Measurements from ENCODE around the gene ATAD3C. TPM values are rescaled to one million over a fixed set of nuclear protein-coding genes. Genes with fewer than 3 reads are reported as not detected.
"Not testable (repeated sequence)": the region's sequence is repeated elsewhere in the genome, so short reads cannot be mapped to it uniquely, and the experiment has no call there.

The ATAD3C gene
- total and polyA plus RNA-seq, 2 donors (not counting 1 experiment from before 2014, with no cell fraction given), result 0.17 TPM; not detected in 1

DNA sequence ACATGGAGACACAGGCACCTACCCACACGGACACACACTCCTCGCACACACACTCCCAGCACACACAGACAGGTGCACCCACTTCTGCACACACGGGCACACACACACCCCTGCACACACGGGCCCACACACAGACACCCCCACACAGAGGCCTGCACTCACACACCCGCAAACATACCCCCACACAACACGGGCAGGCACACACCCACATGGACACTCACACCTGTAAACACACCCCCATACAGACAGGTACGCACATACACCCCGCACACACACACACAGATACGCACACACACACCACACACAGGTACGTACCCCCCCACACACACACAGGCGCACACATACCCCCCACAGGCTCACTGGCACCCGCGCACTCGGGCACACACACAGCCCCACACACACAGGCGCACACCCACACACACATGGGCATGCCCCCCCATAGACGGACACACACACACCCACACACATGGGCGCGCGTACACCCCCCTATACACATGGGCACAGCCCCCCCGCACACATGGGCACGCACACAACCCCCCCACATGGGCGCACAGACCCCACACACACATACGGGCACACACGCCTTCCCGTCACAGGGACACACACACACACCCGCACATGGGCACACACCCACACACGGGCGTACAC is 68.6 kb downstream of the ATAD3C start:
- Histone ChIP-seq H3K27ac (ENCODE audit: insufficient read depth, low read length) (no peak overlapping the region), H4K20me1 (ENCODE audit: control insufficient read depth, extremely low read depth, insufficient read depth, low read length) (no peaks in the 10 kb centered on the region), H3K4me2 (ENCODE audit: extremely low read depth, insufficient read depth, low read length) (no peak overlapping the region), H3K79me2 (ENCODE audit: control insufficient read depth, insufficient read depth, low read length) (peaks cover 21% of the 10 kb centered on the region), H3K4me3 (replicated peaks in 1 of 4; ENCODE audit: control extremely low read depth in 1 of 4, insufficient read depth in 1 of 4, low read depth in 3 of 4, low read length in 4 of 4) (no peak overlapping the region), H3K9ac (ENCODE audit: insufficient read depth, low read length) (no peak overlapping the region), H3K36me3 (ENCODE audit: control insufficient read depth, insufficient read depth, low read length) (peaks cover 17% of the 10 kb centered on the region), H3K4me1 (ENCODE audit: control insufficient read depth, extremely low read depth, insufficient read depth, low read length) (no peaks in the 10 kb centered on the region), H3K9me3 (ENCODE audit: control insufficient read depth, insufficient read depth, low read depth, low read length) (no peaks in the 10 kb centered on the region), H2AFZ (ENCODE audit: low read length) (no peak overlapping the region), H3K27me3 (ENCODE audit: control insufficient read depth, insufficient read depth, low read length) (no peaks in the 10 kb centered on the region)
- no peak for DNase-seq (ENCODE audit: low read depth in 2 of 2)
- no peak for TF ChIP-seq EZH2 (IDR thresholded peaks at IDR 0.05; ENCODE audit: low read length, missing control alignments)
- TF ChIP-seq, protein P1, sequence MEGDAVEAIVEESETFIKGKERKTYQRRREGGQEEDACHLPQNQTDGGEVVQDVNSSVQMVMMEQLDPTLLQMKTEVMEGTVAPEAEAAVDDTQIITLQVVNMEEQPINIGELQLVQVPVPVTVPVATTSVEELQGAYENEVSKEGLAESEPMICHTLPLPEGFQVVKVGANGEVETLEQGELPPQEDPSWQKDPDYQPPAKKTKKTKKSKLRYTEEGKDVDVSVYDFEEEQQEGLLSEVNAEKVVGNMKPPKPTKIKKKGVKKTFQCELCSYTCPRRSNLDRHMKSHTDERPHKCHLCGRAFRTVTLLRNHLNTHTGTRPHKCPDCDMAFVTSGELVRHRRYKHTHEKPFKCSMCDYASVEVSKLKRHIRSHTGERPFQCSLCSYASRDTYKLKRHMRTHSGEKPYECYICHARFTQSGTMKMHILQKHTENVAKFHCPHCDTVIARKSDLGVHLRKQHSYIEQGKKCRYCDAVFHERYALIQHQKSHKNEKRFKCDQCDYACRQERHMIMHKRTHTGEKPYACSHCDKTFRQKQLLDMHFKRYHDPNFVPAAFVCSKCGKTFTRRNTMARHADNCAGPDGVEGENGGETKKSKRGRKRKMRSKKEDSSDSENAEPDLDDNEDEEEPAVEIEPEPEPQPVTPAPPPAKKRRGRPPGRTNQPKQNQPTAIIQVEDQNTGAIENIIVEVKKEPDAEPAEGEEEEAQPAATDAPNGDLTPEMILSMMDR (conservative IDR thresholded peaks at IDR 0.05 in 1 of 2, IDR thresholded peaks at IDR 0.05 in 1 of 2; ENCODE audit: low read depth in 1 of 2, low read length in 2 of 2), result no peak

DNA sequence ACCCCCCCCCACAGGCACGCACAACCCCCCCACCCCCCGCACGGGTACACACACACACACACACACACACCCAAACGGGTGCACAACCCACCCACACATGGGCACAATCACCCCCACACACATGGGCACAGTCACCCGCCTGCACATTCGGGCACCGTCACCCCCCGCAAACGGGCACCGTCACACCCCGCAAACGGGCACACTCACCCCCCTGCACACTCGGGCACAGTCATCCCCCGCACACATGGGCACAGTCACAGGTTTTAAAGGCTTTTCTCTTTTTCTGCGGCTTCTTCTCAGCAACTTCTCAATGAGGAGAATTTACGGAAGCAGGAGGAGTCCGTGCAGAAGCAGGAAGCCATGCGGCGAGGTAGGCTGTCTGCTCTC is 69.1 kb downstream of the ATAD3C start:
- Histone ChIP-seq H3K79me2 (ENCODE audit: control insufficient read depth, insufficient read depth, low read length) (peaks cover 18% of the 10 kb centered on the region), H3K36me3 (ENCODE audit: control insufficient read depth, insufficient read depth, low read length) (peaks cover 18% of the 10 kb centered on the region)
- not testable (repeated sequence) for H3K27ac ChIP-seq (ENCODE audit: insufficient read depth, low read length); H3K9me3 ChIP-seq (ENCODE audit: control insufficient read depth, insufficient read depth, low read depth, low read length); H3K4me1 ChIP-seq (ENCODE audit: control insufficient read depth, extremely low read depth, insufficient read depth, low read length); H3K9ac ChIP-seq (ENCODE audit: insufficient read depth, low read length); H3K4me2 ChIP-seq (ENCODE audit: extremely low read depth, insufficient read depth, low read length); H3K4me3 ChIP-seq (replicated peaks in 1 of 4; ENCODE audit: control extremely low read depth in 1 of 4, insufficient read depth in 1 of 4, low read depth in 3 of 4, low read length in 4 of 4); H4K20me1 ChIP-seq (ENCODE audit: control insufficient read depth, extremely low read depth, insufficient read depth, low read length); H3K27me3 ChIP-seq (ENCODE audit: control insufficient read depth, insufficient read depth, low read length); DNase-seq (ENCODE audit: low read depth in 2 of 2); H2AFZ ChIP-seq (ENCODE audit: low read length)

Other genes with a start within 250 kb of the ATAD3C start
- 0.77 and 1.3 TPM in 2 replicates for gene TNFRSF18, start 243.1 kb upstream of the ATAD3C start, total RNA-seq
- 0.10 TPM in 1 of 2 replicates, not detected in the other for gene TNFRSF18, start 243.1 kb upstream of the ATAD3C start, polyA plus RNA-seq
- gene TNFRSF4, start 235.5 kb upstream of the ATAD3C start, total RNA-seq, result under 0.01 and 0.17 TPM in 2 replicates
- gene TNFRSF4, start 235.5 kb upstream of the ATAD3C start, polyA plus RNA-seq, result 0.05 TPM in 1 of 2 replicates, not detected in the other
- gene SDF4, start 217.7 kb upstream of the ATAD3C start, total RNA-seq, result 81.9 and 127 TPM in 2 replicates
- 133 and 180 TPM in 2 replicates for gene SDF4, start 217.7 kb upstream of the ATAD3C start, polyA plus RNA-seq
- 19.3 and 19.5 TPM in 2 replicates for gene B3GALT6, start 217.5 kb upstream of the ATAD3C start, total RNA-seq
- gene B3GALT6, start 217.5 kb upstream of the ATAD3C start, polyA plus RNA-seq, result 15.7 and 17.9 TPM in 2 replicates
- gene C1QTNF12, start 203.0 kb upstream of the ATAD3C start, total RNA-seq, result 1.0 and 4.1 TPM in 2 replicates
- gene C1QTNF12, start 203.0 kb upstream of the ATAD3C start, polyA plus RNA-seq, result 0.27 and 0.60 TPM in 2 replicates
- gene UBE2J2, start 175.8 kb upstream of the ATAD3C start, total RNA-seq, result 39.5 and 47.2 TPM in 2 replicates
- 32.3 and 50.9 TPM in 2 replicates for gene UBE2J2, start 175.8 kb upstream of the ATAD3C start, polyA plus RNA-seq
- gene SCNN1D, start 169.3 kb upstream of the ATAD3C start, total RNA-seq, result 1.0 and 2.5 TPM in 2 replicates
- gene SCNN1D, start 169.3 kb upstream of the ATAD3C start, polyA plus RNA-seq, result 0.44 TPM in 2 replicates
- gene ACAP3, start 141.8 kb upstream of the ATAD3C start, total RNA-seq, result 34.7 and 50.9 TPM in 2 replicates
- gene ACAP3, start 141.8 kb upstream of the ATAD3C start, polyA plus RNA-seq, result 15.3 and 15.7 TPM in 2 replicates
- gene PUSL1, start 141.1 kb upstream of the ATAD3C start, total RNA-seq, result 12.7 and 13.1 TPM in 2 replicates
- 7.1 and 9.6 TPM in 2 replicates for gene PUSL1, start 141.1 kb upstream of the ATAD3C start, polyA plus RNA-seq
- gene INTS11, start 125.0 kb upstream of the ATAD3C start, total RNA-seq, result 46.2 and 69.2 TPM in 2 replicates
- gene INTS11, start 125.0 kb upstream of the ATAD3C start, polyA plus RNA-seq, result 44.1 and 73.0 TPM in 2 replicates
- gene CPTP, start 124.9 kb upstream of the ATAD3C start, total RNA-seq, result 9.0 and 10.1 TPM in 2 replicates
- 6.0 and 6.2 TPM in 2 replicates for gene CPTP, start 124.9 kb upstream of the ATAD3C start, polyA plus RNA-seq
- gene TAS1R3, start 118.4 kb upstream of the ATAD3C start, total RNA-seq, result 0.17 and 0.26 TPM in 2 replicates
- gene TAS1R3, start 118.4 kb upstream of the ATAD3C start, polyA plus RNA-seq, result 0.01 and 0.02 TPM in 2 replicates
- 78.3 and 107 TPM in 2 replicates for gene DVL1, start 100.3 kb upstream of the ATAD3C start, total RNA-seq
- gene DVL1, start 100.3 kb upstream of the ATAD3C start, polyA plus RNA-seq, result 9.1 and 12.5 TPM in 2 replicates
- 262 and 397 TPM in 2 replicates for gene MXRA8, start 91.1 kb upstream of the ATAD3C start, total RNA-seq
- gene MXRA8, start 91.1 kb upstream of the ATAD3C start, polyA plus RNA-seq, result 205 and 239 TPM in 2 replicates
- gene AURKAIP1, start 74.5 kb upstream of the ATAD3C start, total RNA-seq, result 83.2 and 85.2 TPM in 2 replicates
- 42.2 and 66.9 TPM in 2 replicates for gene AURKAIP1, start 74.5 kb upstream of the ATAD3C start, polyA plus RNA-seq
- gene CCNL2, start 50.4 kb upstream of the ATAD3C start, total RNA-seq, result 87.1 and 102 TPM in 2 replicates
- gene CCNL2, start 50.4 kb upstream of the ATAD3C start, polyA plus RNA-seq, result 70.5 and 116 TPM in 2 replicates
- gene MRPL20, start 42.4 kb upstream of the ATAD3C start, total RNA-seq, result 80.1 and 81.7 TPM in 2 replicates
- 150 and 188 TPM in 2 replicates for gene MRPL20, start 42.4 kb upstream of the ATAD3C start, polyA plus RNA-seq
- 1.3 and 2.0 TPM in 2 replicates for gene ANKRD65, start 28.4 kb upstream of the ATAD3C start, total RNA-seq
- 0.84 and 1.9 TPM in 2 replicates for gene ANKRD65, start 28.4 kb upstream of the ATAD3C start, polyA plus RNA-seq
- gene VWA1, start 14.0 kb upstream of the ATAD3C start, total RNA-seq, result 2.6 and 3.1 TPM in 2 replicates
- gene VWA1, start 14.0 kb upstream of the ATAD3C start, polyA plus RNA-seq, result 1.7 and 2.5 TPM in 2 replicates
- 14.4 and 15.0 TPM in 2 replicates for gene ATAD3B, start 22.1 kb downstream of the ATAD3C start, total RNA-seq
- gene ATAD3B, start 22.1 kb downstream of the ATAD3C start, polyA plus RNA-seq, result 7.0 and 11.6 TPM in 2 replicates
- 14.4 and 18.0 TPM in 2 replicates for gene ATAD3A, start 62.5 kb downstream of the ATAD3C start, total RNA-seq
- 12.5 and 19.8 TPM in 2 replicates for gene ATAD3A, start 62.5 kb downstream of the ATAD3C start, polyA plus RNA-seq
- 4.9 and 5.4 TPM in 2 replicates for gene TMEM240, start 90.9 kb downstream of the ATAD3C start, total RNA-seq
- 1.3 and 1.4 TPM in 2 replicates for gene TMEM240, start 90.9 kb downstream of the ATAD3C start, polyA plus RNA-seq
- gene SSU72, start 125.2 kb downstream of the ATAD3C start, total RNA-seq, result 65.1 and 72.7 TPM in 2 replicates
- gene SSU72, start 125.2 kb downstream of the ATAD3C start, polyA plus RNA-seq, result 127 and 135 TPM in 2 replicates
- 0.50 and 0.77 TPM in 2 replicates for gene FNDC10, start 150.4 kb downstream of the ATAD3C start, total RNA-seq
- gene FNDC10, start 150.4 kb downstream of the ATAD3C start, polyA plus RNA-seq, result 1.6 and 2.0 TPM in 2 replicates
- gene MIB2, start 165.8 kb downstream of the ATAD3C start, total RNA-seq, result 74.3 and 77.3 TPM in 2 replicates
- gene MIB2, start 165.8 kb downstream of the ATAD3C start, polyA plus RNA-seq, result 4.6 and 7.1 TPM in 2 replicates
- gene MMP23B, start 182.5 kb downstream of the ATAD3C start, total RNA-seq, result 4.6 and 9.8 TPM in 2 replicates
- gene MMP23B, start 182.5 kb downstream of the ATAD3C start, polyA plus RNA-seq, result 0.82 and 0.89 TPM in 2 replicates
- gene CDK11B, start 209.3 kb downstream of the ATAD3C start, total RNA-seq, result 6.7 and 9.7 TPM in 2 replicates
- gene CDK11B, start 209.3 kb downstream of the ATAD3C start, polyA plus RNA-seq, result 2.5 and 4.3 TPM in 2 replicates
- 37.2 and 55.8 TPM in 2 replicates for gene SLC35E2B, start 243.1 kb downstream of the ATAD3C start, total RNA-seq
- gene SLC35E2B, start 243.1 kb downstream of the ATAD3C start, polyA plus RNA-seq, result 17.5 and 25.5 TPM in 2 replicates